HEK293T (cell line): Measurements from ENCODE around the gene RPAP2.

ENCODE experiments used
- ARNT ChIP-seq: fragments of 450-650 bp; IDR thresholded peaks from 2 replicates; pipeline ENCODE4 v1.6.1; 2017; ENCODE audit warnings: mild to moderate bottlenecking
- BHLHE40 ChIP-seq: fragments of 450-650 bp; IDR thresholded peaks from 2 replicates; pipeline ENCODE4 v1.6.1; 2016; ENCODE audit warnings: mild to moderate bottlenecking, moderate library complexity, borderline replicate concordance
- FOXA1 ChIP-seq: fragments of 450-650 bp; IDR thresholded peaks from 2 replicates; pipeline ENCODE4 v1.6.1; 2016; ENCODE audit warnings: mild to moderate bottlenecking
- FOXK2 ChIP-seq: fragments of 450-650 bp; IDR thresholded peaks from 2 replicates; pipeline ENCODE4 v1.6.1; 2016; ENCODE audit warnings: mild to moderate bottlenecking
- FOXM1 ChIP-seq: fragments of 450-650 bp; IDR thresholded peaks from 2 replicates; pipeline ENCODE4 v1.6.1; 2017; ENCODE audit warnings: mild to moderate bottlenecking, borderline replicate concordance
- HDGF ChIP-seq: fragments of 450-650 bp; IDR thresholded peaks from 2 replicates; pipeline ENCODE4 v1.6.1; 2017; ENCODE audit warnings: antibody characterized with exemption, borderline replicate concordance
- LEF1 ChIP-seq: fragments of 450-650 bp; IDR thresholded peaks from 2 replicates; pipeline ENCODE4 v1.6.1; 2017; ENCODE audit warnings: mild to moderate bottlenecking, borderline replicate concordance
- PKNOX1 ChIP-seq: fragments of 450-650 bp; IDR thresholded peaks from 2 replicates; pipeline ENCODE4 v1.6.1; 2016
- SP1 ChIP-seq: fragments of 450-650 bp; IDR thresholded peaks from 2 replicates; pipeline ENCODE4 v1.6.1; 2017
- SUZ12 ChIP-seq: fragments of 450-650 bp; IDR thresholded peaks from 2 replicates; pipeline ENCODE4 v1.6.1; 2016; ENCODE audit warnings: mild to moderate bottlenecking
- TARDBP ChIP-seq: fragments of 450-650 bp; IDR thresholded peaks from 2 replicates; pipeline ENCODE4 v1.6.1; 2016
- ZNF384 ChIP-seq: fragments of 450-650 bp; IDR thresholded peaks from 2 replicates; pipeline ENCODE4 v1.6.1; 2016

DNA sequence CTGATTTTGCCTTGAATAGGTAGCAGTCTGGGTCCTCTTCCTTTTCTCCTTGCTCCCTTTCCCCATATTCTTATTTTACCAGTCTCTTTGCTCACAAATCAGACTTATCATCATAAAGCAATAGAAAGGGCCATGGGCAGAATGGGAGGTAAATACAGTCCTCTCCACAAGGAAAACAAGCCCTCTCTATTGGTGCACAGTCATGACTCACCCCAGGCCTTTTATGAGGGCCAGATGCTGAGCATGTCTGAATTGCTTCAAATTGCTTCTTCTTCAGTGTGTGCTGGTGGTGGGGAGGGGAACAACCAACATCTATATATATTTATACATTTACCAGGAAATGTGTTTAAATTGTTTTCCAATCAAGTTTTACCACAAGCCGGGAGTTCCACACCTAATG, 112.7 kb downstream of the RPAP2 start:
- TF ChIP-seq SUZ12 (no peak), ARNT (no peak), FOXK2 (no peak), PKNOX1 (no peak), LEF1 (no peak), FOXM1 (no peak), HDGF (no peak), BHLHE40 (no peak), SP1 (no peak), TARDBP (no peak), FOXA1 (no peak), ZNF384 (no peak)
